B cell (primary cell): ENCODE measurements around the gene HECTD2. TPM values are rescaled to one million over a fixed set of nuclear protein-coding genes. Genes with fewer than 3 reads are reported as not detected.

Experiments used
- ATAC-seq: fragments of 200-7000 bp; cut with Tn5 transposase; one replicate; pipeline ENCODE4 v1.10.0; 2021; ENCODE audit warnings: low read depth, mild to moderate bottlenecking, moderate number of reproducible peaks, moderate library complexity
- CTCF ChIA-PET: fragments of 350-600 bp; sonication (Branson Sonifier 250); formaldehyde crosslinking; loops from one replicate; lab custom pipeline; 2021; ENCODE audit warnings: antibody characterized with exemption, inconsistent platforms; lab: Charles Lee
- POLR2A ChIA-PET: fragments of 350-600 bp; sonication (Branson Sonifier 250); formaldehyde crosslinking; loops from one replicate; lab custom pipeline; 2021; ENCODE audit warnings: antibody characterized with exemption; lab: Charles Lee
- DNase-seq: peaks from one replicate; pipeline ENCODE4 v3.0.0; 2013
- H2AFZ ChIP-seq: 2 replicates; pipeline ENCODE4 v1.6.1; 2012; ENCODE audit warnings: mild to moderate bottlenecking, low read depth, low read length; ENCODE audit not compliant: insufficient read depth, poor library complexity, severe bottlenecking
- H3K27ac ChIP-seq, 2 donors: 1 replicate in 1 of 2; 2 replicates in 1 of 2; pipeline ENCODE4 v1.5.1; 2012 to 2013; ENCODE audit warnings: low read length in 2 of 2, mild to moderate bottlenecking in 2 of 2, moderate library complexity in 1 of 2
- H3K27me3 ChIP-seq, 4 experiments: fragments of 200-600 bp in 1 of 4; sonication (generic) in 1 of 4; replicated peaks in 1 of 4; 1 replicate in 2 of 4; 2 replicates in 2 of 4; pipeline versions ENCODE4 v1.6.1 to v1.7.0; 2013 to 2016; ENCODE audit warnings: low read length in 3 of 4, mild to moderate bottlenecking in 2 of 4, mixed read lengths in 1 of 4, moderate library complexity in 1 of 4; ENCODE audit not compliant: insufficient read depth in 4 of 4, control insufficient read depth in 3 of 4; ENCODE audit errors: control extremely low read depth in 1 of 4
- H3K36me3 ChIP-seq, 2 experiments: replicated peaks in 1 of 2; 1 replicate in 1 of 2; 2 replicates in 1 of 2; pipeline versions ENCODE4 v1.6.1 to v1.7.1; 2013; ENCODE audit warnings: low read length in 1 of 2; ENCODE audit not compliant: insufficient read depth in 2 of 2, control insufficient read depth in 1 of 2; ENCODE audit errors: control extremely low read depth in 1 of 2, extremely low read depth in 1 of 2
- H3K4me1 ChIP-seq, 2 donors: fragments of 200-600 bp in 1 of 2; sonication (generic) in 1 of 2; 1 replicate in 1 of 2; 2 replicates in 1 of 2; pipeline versions ENCODE4 v1.5.1 to v1.6.1; 2013 to 2017; ENCODE audit warnings: low read length in 2 of 2; ENCODE audit not compliant: control insufficient read depth in 2 of 2, insufficient read depth in 2 of 2
- H3K4me2 ChIP-seq: replicated peaks from 2 replicates; pipeline ENCODE3; 2012; ENCODE audit warnings: mild to moderate bottlenecking, low read depth, low read length; ENCODE audit not compliant: poor library complexity, severe bottlenecking
- H3K4me3 ChIP-seq, 5 experiments: fragments of 200-600 bp in 1 of 5; sonication (generic) in 1 of 5; 1 replicate in 3 of 5; 2 replicates in 2 of 5; pipeline versions ENCODE4 v1.5.1 to v1.7.0; 2011 to 2016; ENCODE audit warnings: low read length in 4 of 5, mild to moderate bottlenecking in 4 of 5, low read depth in 2 of 5, control low read depth in 1 of 5, moderate library complexity in 1 of 5; ENCODE audit not compliant: insufficient read depth in 1 of 5; ENCODE audit errors: control extremely low read depth in 1 of 5, extremely low read depth in 1 of 5
- H3K79me2 ChIP-seq: fragments of 200-600 bp; sonication (generic); one replicate; pipeline ENCODE4 v1.6.0; 2016; ENCODE audit warnings: low read length; ENCODE audit not compliant: control insufficient read depth, insufficient read depth
- H3K9ac ChIP-seq: fragments of 200-600 bp; sonication (generic); 2 replicates; pipeline ENCODE4 v1.6.1; 2017; ENCODE audit warnings: mild to moderate bottlenecking, low read length, moderate library complexity
- H3K9me3 ChIP-seq, 3 donors: one replicate each; pipeline versions ENCODE4 v1.6.1 to v1.7.1; 2013; ENCODE audit warnings: low read length in 2 of 3; ENCODE audit not compliant: control insufficient read depth in 2 of 3, insufficient read depth in 1 of 3; ENCODE audit errors: control extremely low read depth in 1 of 3
- H4K20me1 ChIP-seq: 2 replicates; pipeline ENCODE4 v1.6.0; 2012; ENCODE audit warnings: mild to moderate bottlenecking, low read length; ENCODE audit not compliant: insufficient read depth, control insufficient read depth, poor library complexity, severe bottlenecking
- H3K27ac Mint-ChIP-seq: one replicate; pipeline ENCODE4 v1.8.0; 2021; ENCODE audit warnings: mixed read lengths
- H3K27me3 Mint-ChIP-seq: one replicate; pipeline ENCODE4 v1.8.0; 2021; ENCODE audit warnings: mixed read lengths
- H3K4me1 Mint-ChIP-seq: one replicate; pipeline ENCODE4 v1.8.0; 2021; ENCODE audit warnings: mixed read lengths
- H3K4me3 Mint-ChIP-seq: one replicate; pipeline ENCODE4 v1.8.0; 2021; ENCODE audit warnings: mixed read lengths
- H3K9me3 Mint-ChIP-seq: one replicate; pipeline ENCODE4 v1.8.0; 2022; ENCODE audit warnings: mixed read lengths; ENCODE audit not compliant: insufficient read depth
- EZH2 ChIP-seq: IDR thresholded peaks from 2 replicates; pipeline ENCODE4 v1.6.1; 2012; ENCODE audit warnings: borderline replicate concordance, low read depth, mild to moderate bottlenecking, moderate library complexity, low read length; ENCODE audit not compliant: insufficient read depth, poor library complexity, severe bottlenecking
- WGBS: methylation state at CpG from one replicate; pipeline ENCODE4 v1.1.5; 2013; ENCODE audit warnings: missing lambda C conversion rate; ENCODE audit not compliant: insufficient coverage; 5-methylcytosine and 5-hydroxymethylcytosine counted together
- intact Hi-C: fragments of 100-400 bp; cut with micrococcal nuclease; formaldehyde crosslinking; loops from one replicate; pipeline ENCODE4 v1.10.0; 2022
- polyA plus RNA-seq: library from polyadenylated mRNA; depleted of rRNA; stranded (reverse); fragments of >200 nt; gene quantifications from 2 replicates; pipeline ENCODE4 v1.2.3, GENCODE V29; 2012
- total RNA-seq, 2 donors: library from RNA; stranded (reverse); fragments of 120-200 nt in 1 of 2; gene quantifications; 1 replicate in 1 of 2; 2 replicates in 1 of 2; pipeline versions ENCODE4 v1.2.3 to v1.2.4, GENCODE V29; 2013 to 2022
- TF ChIP-seq, protein P1 (sequence below): fragments of 200-600 bp; IDR thresholded peaks from one replicate; pipeline ENCODE4 v1.8.0; 2022; ENCODE audit warnings: antibody characterized with exemption, mild to moderate bottlenecking

The HECTD2 gene
- total and polyA plus RNA-seq, 2 donors (not counting 1 experiment from before 2014, with no cell fraction given): 2.9 to 7.9 TPM

- no peak for ATAC-seq
- no peak overlapping the region for H3K4me2 ChIP-seq
- H3K27me3 ChIP-seq: no peaks in the 10 kb centered on the region
- no peaks in the 10 kb centered on the region for H3K79me2 ChIP-seq
- no peak overlapping the region for H3K27ac ChIP-seq
- no peaks in the 10 kb centered on the region for H3K4me1 ChIP-seq
- no peaks in the 10 kb centered on the region for H3K9me3 Mint-ChIP-seq
- no peaks in the 10 kb centered on the region for H3K9me3 ChIP-seq
- no peaks in the 10 kb centered on the region for H3K4me1 Mint-ChIP-seq
- no peaks in the 10 kb centered on the region for H4K20me1 ChIP-seq
- no peak overlapping the region for H2AFZ ChIP-seq
- DNase-seq: no peak
- no peaks in the 10 kb centered on the region for H3K36me3 ChIP-seq
- 86% methylated on average over 6 of the region's 6 CpGs for WGBS
- CTCF ChIA-PET: no interaction called here
- TF ChIP-seq EZH2: no peak
- TF ChIP-seq, protein P1, sequence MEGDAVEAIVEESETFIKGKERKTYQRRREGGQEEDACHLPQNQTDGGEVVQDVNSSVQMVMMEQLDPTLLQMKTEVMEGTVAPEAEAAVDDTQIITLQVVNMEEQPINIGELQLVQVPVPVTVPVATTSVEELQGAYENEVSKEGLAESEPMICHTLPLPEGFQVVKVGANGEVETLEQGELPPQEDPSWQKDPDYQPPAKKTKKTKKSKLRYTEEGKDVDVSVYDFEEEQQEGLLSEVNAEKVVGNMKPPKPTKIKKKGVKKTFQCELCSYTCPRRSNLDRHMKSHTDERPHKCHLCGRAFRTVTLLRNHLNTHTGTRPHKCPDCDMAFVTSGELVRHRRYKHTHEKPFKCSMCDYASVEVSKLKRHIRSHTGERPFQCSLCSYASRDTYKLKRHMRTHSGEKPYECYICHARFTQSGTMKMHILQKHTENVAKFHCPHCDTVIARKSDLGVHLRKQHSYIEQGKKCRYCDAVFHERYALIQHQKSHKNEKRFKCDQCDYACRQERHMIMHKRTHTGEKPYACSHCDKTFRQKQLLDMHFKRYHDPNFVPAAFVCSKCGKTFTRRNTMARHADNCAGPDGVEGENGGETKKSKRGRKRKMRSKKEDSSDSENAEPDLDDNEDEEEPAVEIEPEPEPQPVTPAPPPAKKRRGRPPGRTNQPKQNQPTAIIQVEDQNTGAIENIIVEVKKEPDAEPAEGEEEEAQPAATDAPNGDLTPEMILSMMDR: no peak
- peaks cover 20% of the 10 kb centered on the region for H3K27me3 Mint-ChIP-seq
- no peak overlapping the region for H3K4me3 ChIP-seq
- intact Hi-C loops: no loop called here
- H3K4me3 Mint-ChIP-seq: no peak overlapping the region
- H3K27ac Mint-ChIP-seq: no peak overlapping the region
- no peak overlapping the region for H3K9ac ChIP-seq
- POLR2A ChIA-PET: no interaction called here
These were observed 130.6 kb downstream of the HECTD2 start for GRCh38 chr10:91540733-91541132.

GRCh38 chr10:91541481-91541880 lies 131.3 kb downstream of the HECTD2 start:
- ATAC-seq: no peak
- Histone ChIP-seq H3K4me2 (no peak overlapping the region), H3K9me3 (no peaks in the 10 kb centered on the region), H3K27ac (no peak overlapping the region), H2AFZ (no peak overlapping the region), H4K20me1 (no peaks in the 10 kb centered on the region), H3K4me1 (no peaks in the 10 kb centered on the region), H3K36me3 (no peaks in the 10 kb centered on the region), H3K27me3 (no peaks in the 10 kb centered on the region), H3K79me2 (no peaks in the 10 kb centered on the region), H3K4me3 (no peak overlapping the region), H3K9ac (no peak overlapping the region)
- DNase-seq: no peak
- ChIA-PET CTCF (no interaction called here), POLR2A (no interaction called here)
- peaks cover 20% of the 10 kb centered on the region for H3K27me3 Mint-ChIP-seq
- H3K4me3 Mint-ChIP-seq: no peak overlapping the region
- intact Hi-C loops: no loop called here
- TF ChIP-seq, protein P1: no peak
- TF ChIP-seq EZH2: no peak
- no peak overlapping the region for H3K27ac Mint-ChIP-seq
- 28% methylated on average over 3 of the region's 6 CpGs for WGBS
- no peaks in the 10 kb centered on the region for H3K9me3 Mint-ChIP-seq
- no peaks in the 10 kb centered on the region for H3K4me1 Mint-ChIP-seq
